ENCODE measurements around the gene APH1B.

APH1B gene

DNA sequence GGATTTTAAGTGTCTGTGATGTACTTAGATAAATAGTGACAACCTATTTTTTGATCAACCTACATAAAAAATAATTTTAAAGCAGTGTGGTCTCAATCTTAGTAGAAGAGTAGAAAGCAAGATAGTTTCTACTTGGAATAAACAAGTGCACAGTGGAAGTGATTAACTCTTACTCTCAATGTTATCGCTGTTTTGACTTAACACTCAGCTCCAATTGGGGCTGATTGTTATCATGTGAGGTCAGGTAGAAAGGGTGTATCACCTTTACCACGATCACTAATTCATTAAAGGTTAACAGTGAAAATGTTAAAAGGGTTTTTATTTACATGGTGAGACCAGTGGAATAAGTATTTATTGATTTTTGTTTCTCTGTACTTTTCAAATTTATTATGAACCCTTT lies 22.4 kb upstream of the APH1B start:
- no peak for DNase-seq

DNA sequence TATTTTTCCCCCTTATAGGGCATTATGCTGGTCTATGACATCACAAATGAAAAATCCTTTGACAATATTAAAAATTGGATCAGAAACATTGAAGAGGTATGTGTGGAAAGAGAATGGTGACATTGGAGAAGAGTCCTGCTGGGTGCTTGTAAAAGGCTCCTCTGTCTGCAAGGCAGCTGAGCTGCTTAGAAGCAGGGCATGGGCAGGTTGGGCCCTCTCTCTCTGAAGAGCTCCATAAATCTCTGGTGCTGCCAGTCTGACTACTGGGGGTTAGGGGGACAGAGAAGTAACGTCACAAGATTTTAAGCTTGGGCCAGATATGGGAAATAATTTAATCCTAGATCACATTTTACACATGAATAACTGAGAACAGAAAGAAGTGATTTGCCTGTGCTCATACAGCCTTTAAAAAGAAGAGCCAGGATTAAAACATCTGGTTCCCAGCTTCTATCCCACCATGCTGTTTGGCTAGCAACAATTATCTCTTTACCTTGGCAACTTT lies 21.9 kb upstream of the APH1B start:
- DNase-seq = no peak

DNA sequence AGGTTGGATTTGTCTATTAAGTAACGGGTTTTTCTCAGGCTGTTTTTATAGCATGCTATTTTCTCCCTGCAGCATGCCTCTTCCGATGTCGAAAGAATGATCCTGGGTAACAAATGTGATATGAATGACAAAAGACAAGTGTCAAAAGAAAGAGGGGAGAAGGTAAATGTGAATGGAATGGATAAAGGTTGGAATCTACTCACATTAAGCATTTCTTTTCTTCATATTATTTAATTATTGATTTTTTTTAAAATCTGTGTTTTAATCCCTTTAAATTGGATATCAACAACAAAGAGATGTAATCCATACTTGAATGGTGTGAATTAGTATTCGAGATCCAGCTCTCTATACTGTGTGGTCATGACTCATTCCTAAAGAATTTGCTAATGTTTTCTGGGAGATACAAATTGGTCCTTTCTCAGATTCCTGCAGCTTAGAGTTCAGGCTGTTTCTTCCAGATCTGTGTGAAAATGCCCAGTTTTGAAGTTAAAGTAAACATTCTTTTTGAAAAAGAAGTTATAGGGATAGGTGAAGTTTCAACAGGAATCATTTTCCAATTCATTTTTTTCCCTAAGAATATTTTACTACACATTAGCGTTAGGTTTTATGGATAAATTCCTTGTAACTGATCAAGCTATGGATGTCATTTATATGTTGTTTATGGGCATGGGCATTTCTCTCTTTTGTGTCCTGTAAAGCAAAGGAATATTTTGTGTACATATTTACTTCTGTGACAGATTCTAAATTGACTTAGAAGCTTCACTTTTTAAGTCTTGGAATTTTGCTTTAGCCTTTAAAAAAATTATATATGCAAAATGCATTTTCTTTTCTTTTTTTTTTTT lies 20.8 kb upstream of the APH1B start:
- DNase-seq = no peak

DNA sequence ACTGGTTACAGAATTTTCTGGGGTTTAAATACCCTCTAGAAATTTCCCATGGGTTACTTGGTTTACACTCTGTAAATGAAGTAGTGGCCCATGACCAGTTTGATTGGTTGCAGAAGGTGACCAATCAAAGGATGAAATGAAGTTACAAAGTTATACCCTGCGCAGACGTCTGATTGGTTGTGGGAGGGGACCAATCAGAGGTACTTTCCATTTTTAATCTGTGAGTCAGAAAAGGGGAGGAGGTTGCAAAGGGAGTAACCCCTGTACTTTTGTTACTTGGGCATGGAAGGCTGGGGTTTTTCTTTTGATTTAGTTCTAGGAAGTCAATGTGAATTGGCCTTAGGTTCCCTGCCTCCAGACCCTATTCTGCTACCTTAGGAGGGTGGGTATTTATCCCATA lies 18.7 kb upstream of the APH1B start:
- no peak for DNase-seq

DNA sequence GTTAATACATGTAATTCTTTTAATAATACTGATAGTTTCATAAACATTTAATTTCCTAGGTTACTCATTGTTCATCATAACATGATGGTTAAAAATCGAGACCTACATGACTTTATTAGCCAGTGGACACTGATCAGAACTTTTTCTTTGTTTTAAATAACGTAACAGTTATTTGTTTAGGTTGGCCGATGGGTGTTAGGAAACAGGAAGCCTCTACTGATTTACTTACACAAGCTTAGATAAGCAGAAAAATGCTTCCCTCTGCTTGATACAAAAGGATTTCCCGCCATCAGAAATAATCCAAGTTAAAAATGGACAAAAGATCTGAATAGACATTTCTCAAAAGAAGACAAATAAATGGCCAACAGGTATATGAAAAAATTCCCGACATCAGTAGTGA lies 16.6 kb upstream of the APH1B start:
- DNase-seq = no peak

DNA sequence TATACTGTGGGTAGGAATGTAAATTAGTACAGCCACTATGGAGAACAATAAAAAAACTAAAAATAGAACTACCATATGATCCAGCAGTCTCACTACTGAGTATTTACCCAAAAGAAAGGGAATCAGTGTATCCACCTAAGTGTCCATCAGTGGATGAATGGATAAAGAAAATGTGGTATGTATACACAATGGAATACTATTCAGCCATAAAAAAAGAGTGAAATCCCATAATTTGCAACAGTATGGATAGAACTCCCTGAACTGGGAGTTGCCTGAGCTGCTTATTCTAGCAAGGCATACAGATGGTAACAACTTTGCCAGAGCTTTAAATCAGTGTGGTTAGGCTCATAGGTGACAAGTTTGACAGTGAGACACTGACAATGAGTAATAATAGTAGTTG lies 16.1 kb upstream of the APH1B start:
- no peak for DNase-seq

DNA sequence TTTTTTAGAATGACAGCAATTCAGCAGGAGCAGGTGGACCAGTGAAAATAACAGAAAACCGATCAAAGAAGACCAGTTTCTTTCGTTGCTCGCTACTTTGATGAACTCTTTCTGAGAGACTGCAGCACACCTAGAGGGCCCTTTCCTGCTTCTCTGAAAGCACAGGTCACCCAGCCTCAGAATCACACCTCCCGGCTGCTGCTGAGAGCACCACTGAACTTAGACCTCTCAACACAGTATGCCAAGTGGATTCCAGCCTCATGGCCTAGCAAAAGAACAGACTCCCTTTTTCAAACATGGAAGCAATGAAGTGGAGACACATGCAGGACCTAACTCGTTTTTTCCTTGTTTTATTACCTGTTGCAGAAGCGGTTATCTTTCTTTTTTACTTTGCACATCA lies 13.9 kb upstream of the APH1B start:
- DNase-seq = no peak

DNA sequence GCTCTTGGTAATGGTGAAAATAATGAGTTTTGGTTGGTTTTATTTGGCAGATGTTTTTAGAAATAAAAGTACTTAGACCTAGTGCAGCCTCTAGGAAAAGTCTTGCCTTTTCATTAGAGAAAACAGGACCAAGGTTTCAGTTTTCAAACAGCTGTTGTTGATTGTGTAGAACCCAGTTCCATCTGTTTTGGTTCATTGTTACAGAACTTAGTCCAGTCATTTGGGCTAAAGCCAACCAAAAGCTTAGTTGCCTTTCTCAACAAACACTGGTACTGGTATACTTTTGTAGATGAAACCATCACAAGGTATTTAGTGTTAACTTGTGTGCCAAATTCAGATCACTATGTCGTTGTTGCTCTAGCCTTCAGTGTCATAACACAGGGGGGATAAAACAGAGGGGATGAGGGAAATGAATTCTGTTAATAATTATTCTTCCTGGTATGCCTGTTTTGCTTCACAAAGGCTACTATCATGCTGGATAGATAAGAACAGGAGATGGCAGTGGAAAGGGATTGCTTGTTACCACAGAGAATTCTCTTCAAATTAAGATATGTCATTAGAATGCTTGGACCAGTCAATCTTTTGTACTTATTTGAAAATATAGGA lies 12.6 kb upstream of the APH1B start:
- DNase-seq = no peak

DNA sequence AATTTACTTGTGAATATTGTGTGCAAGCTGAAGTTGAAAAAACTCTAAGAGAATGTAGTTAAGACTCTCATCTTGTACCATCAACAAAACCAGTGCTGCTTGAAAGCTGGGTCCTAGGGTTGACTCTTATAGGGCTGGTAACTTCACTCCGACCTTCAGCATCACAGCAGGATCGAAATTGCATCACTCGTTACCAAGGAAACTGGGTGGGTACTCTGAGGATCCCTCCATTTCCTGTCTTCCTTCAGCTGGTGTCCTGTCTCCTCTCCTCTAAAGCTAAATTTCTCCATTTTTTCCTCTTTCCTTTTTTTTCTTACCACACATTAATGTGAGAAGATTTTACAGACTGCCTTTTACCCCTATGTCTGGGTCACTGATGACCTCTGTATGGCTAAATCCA lies 3.0 kb upstream of the APH1B start:
- no peak for DNase-seq

DNA sequence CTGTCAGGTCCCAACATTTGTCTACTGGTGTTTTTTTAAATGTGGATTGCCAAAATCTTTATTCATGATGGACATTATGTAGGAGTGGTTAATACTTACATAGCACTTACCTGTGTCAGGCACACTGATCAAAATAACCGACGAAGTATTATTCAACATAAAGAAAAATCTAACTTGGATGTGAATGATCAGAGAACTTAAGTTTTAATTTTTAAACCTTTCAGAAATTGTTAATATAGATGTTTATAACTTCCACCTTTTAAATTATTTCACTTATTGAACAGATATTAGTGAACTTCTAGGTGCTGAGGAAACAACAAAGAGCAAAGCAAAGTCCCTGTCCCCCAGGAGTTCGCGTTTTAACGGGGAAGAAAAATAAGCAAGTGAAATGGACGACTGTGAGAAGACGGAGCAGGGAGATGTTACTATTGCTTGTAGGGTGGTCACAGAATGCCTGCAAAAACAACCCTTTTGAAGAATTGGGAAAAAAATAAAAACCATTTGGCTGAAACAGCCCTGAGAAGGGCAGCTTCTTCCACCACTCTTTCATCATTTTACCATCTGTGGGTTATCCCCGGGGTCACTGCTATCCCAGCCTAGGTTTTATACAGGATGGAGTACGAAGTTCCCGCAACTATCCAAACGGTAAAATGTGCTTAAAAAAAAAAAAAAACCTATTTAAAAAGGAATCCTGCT lies 915 bp upstream of the APH1B start:
- no peak for DNase-seq

DNA sequence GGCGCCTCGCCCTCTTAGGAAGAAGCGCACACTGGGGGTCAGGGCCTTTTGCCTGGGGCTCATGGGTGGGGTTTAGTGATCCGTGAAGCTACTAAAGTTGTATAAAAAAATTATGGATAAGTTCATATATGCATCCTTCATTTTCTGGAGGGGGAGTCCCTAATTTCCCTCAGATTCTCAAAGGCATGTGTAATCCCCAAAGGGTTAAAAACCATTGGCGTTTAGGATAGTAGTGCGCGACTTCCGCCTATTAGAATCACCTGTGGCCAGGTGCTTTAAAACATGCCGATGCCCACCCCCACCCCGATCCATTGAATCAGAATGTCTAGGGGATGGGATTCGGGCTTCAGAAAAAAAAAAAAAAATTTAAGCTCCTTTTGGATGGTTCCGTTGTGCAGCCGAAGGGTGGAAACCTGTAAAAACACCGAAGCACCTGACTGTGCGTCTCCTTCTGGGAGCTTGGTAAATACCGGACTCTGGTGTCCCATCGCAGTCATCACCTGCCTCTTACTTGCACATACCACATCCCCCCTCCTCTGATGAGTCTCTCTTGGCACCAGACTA lies 570 bp downstream of the APH1B start:
- DNase-seq = no peak

DNA sequence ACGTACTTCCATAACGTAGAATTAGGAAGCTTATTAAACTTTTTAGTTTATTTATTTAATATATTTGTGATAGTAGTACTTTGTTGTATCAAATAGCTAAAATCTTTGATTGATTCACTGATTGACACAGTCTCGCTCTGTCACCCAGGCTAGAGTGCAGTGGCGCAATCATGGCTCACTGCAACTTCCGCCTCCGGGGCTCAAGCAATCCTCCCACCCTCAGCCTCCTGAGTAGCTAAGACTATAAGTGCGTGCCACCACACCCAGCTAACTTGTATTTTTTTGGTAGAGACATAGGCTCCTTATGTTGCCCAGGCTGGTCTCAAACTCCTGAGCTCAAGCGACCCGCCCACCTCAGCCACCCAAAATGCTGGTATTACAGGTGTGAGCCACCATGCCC lies 5.7 kb downstream of the APH1B start:
- no peak for DNase-seq

DNA sequence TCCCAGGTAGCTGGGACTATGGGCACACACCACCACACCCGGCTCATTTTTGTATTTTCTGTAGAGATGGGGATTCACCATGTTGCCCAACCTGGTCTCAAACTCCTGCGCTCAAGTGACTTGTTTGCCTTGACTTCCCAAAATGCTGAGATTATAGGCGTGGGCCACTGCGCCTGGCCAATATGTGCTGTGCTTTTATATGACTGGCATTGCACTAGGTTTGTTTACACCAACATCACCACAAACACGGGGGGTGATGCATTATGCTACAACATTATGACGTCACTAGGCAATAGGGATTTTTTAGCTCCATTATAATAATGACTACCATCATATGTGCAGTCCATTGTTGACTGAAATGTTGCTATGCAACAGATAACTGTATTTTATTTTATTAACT lies 6.9 kb downstream of the APH1B start:
- DNase-seq = no peak

DNA sequence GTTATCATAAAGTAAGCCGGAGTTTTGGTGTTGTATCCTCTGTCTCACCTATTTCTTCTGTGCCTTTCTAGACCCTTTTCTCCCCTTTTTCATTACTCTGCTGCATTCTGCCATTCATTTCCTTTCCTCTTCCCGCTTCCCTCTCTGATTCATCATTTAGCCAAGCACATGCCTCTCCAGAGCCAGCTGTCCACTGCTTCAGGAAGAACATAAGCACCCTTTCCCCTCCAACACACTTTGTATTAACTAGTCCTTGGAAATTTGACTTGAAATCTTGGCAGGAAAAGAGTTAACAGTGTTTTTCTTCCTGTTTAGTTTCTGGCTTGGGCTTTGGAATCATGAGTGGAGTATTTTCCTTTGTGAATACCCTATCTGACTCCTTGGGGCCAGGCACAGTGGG lies 9.7 kb downstream of the APH1B start:
- DNase-seq = no peak

DNA sequence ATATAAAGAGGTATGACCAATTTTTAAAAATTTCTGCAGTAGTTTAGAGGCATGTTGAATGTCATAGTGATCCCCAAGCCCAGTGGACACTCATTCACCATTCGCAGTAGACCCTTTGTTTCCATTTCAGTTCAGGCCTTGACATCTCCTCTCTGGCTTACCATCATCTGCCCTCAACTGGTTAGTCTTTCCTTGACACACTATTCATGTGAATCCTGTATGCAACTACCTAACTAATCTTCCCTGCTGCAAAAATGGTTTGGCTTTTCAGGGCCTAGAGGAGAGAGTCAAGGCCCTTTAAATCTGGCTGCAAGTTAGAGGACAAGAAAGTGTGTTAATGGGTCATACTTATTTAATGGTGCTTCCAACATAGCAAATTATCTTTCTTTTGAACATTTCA lies 10.9 kb downstream of the APH1B start:
- no peak for DNase-seq

DNA sequence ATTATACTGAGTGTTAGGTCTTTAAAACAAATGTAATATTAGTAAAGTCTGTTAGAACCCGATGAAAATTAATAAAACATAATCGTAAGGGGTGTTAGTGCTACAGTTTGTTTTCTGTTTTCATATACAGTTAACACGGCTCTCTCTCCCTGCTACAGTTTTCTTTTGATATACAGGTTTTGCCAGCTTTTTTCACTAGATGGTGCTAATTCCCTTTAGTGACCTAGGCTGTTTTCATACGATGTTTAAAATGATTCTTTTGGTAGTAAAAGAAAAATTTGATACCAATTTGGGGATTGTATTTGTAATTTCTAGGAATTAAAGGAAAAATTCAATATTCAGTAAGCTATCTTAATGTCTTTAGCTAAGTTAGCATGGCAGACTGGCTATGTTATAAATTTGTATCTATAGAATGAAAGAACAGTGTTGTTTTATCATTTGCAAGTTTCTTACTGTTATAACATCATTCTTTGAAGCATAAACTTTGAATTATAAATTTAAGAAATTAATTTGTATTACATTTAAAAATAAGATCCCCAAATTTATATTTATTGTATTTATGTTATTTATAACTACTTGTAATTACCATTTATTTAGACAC lies 11.5 kb downstream of the APH1B start:
- no peak for DNase-seq

DNA sequence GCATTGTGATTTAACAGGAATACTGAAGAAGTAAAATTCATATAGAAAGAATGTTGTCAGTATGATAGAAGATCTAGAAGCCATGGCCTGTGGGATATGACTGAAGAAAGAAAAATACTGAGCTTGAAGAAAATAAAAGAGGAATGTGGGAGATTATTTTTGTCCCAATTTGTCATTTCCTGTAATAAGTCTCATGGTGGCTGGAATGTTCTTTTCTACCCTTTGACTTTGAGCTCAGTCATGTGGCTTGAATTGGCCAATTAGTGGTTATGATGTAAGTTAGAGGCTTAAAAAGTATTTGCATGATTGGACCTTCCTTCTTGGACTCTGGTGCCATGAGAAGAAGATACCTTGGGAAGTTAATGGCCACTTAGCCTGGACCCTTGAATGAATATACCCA lies 14.1 kb downstream of the APH1B start:
- DNase-seq = no peak

DNA sequence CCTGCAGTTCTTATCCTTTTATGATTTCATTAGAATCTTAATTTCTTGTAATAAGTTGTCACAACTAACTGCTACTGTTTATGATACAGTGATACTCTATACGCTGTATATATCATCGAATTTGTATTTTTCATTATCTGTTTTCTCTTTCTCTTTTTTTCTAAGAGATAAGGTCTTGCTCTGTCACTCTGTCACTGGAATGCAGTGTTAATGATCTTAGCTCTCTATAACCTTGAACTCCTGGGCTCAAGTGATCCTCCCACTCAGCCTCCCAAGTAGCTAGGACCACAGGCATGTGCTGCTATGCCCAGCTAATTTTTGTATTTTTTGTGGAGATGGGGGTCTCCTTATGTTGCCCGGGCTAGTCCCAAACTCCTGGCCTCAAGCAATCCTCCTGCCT lies 14.8 kb downstream of the APH1B start:
- DNase-seq = no peak

DNA sequence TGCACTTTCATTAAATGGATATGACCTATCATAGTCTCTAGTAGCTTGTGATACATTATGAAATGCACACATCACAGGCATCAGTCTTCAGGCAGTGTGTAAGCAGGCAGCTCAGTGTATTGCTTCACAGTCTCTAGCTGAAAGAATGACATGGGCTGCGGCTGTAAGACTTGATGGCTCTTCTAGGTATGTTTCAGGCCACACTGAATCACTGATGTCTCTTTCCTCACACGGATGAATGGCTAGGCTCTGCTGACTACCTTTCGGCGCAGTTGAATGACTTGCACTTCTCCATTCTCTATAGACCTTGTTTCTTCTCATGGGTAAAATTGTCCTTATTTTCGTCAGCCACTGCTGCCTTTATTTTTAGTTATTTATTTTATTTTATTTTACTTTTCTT lies 15.4 kb downstream of the APH1B start:
- DNase-seq = no peak

DNA sequence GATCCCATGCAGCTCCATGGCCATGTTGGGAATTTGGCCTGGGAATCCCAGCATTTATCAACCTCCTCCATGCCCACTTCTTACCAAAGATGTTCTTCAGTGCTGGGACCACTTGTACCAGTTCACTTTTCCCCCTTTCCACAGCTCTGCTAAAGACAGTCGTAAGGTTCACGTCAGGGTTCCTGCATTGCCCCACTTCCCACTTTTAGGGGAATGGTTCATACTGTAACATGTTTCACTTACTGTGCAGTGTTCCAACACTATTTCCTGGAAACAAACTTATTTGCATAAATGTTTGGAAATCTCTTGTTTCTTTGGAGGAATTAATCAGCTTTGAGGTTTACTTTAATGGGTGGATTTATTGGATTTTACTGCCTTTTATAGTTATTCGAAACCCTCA lies 17.0 kb downstream of the APH1B start:
- no peak for DNase-seq

DNA sequence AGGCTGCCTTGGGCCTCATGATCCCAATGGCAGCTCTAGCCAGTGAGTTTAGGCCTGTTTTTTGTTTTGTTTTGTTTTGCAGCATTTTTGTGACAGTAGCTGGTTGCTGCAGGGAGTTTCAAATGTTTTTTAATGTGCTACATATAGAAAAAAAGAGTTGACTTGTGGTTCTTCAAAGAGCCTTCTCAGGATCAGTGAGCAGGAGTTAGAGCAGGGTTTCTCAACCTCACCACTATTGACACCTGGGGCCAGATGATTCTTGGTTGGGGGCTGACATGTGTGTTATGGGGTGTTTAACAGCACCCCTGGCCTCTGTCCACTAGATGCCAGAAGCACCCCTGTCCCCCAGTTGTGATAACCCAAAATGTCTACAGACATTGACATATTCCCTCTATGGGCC lies 17.9 kb downstream of the APH1B start:
- no peak for DNase-seq

DNA sequence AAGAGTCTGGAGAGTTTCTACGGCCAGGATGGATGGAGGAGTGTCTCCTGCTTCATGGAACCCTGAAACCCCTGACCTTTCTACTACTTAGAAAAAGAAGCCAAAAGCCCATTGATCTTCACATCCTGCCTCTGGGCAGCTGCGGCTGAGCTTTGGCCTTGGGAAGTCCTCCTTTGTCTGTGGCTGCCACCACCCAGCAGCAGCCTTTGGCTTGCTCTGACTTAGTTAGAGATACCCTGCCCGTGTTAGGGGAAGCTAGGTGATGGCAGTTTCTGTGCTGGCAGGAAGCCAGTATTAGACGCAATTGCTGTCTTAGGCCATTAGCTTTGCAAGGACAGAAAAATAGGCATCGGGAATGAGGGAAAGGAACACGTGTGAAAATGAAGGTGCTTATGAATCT lies 18.8 kb downstream of the APH1B start:
- DNase-seq = no peak

DNA sequence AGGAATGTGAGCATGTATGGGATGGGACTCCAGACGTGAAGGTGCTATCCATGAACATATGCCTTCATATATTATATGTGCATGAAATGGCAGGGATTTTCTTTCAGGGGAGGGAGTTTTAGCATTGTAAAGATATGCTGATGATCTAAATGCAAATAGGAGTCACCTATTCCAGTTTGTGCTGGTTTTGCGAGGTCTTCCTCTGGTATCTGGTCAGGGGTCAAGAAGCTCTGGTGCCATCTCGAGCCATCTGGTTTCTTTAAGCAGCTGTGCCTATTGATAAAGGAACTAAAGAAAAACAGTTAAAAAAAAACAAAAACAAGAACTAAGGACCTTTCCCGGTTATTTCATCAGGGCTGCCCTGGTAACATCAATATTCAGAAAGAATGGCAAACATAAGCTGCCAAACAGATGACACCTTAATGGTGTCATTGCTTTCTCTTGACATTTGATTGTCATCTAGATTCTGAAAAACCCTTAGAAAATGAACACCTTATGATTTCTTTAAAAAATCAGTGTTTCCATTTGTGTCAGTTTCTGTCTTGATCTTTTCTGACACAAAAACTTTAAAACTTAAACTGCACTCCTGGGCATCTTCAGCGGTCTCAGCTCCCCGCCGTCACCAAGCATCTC lies 22.7 kb downstream of the APH1B start:
- DNase-seq = no peak

All from NCI-H1048 (cell line).